RPMI7951 (cell line): ENCODE measurements around the gene SERTAD4. TPM values are rescaled to one million over a fixed set of nuclear protein-coding genes. Genes with fewer than 3 reads are reported as not detected.

Experiments
- DNase-seq: peaks from one replicate; pipeline ENCODE4 v3.0.0-alpha.2; 2012; ENCODE audit warnings: low read depth
- total RNA-seq: library from RNA; depleted of rRNA; stranded (reverse); fragments of >200 nt; shearing (Covaris generic); gene quantifications from 2 replicates; pipeline ENCODE4 v1.2.3, GENCODE V29; 2014

Gene SERTAD4
- total RNA-seq, 1 experiment from 2014 or later, result 19.8 TPM

- DNase-seq, result peak; percentile 44
These were observed 559 bp downstream of the SERTAD4 start for GRCh38 chr1:210233216-210233494.

GRCh38 chr1:210233495-210234328 lies 1.1 kb downstream of the SERTAD4 start:
- peak; percentile 85 for DNase-seq

- no peak for DNase-seq
These were observed 1.7 kb downstream of the SERTAD4 start for GRCh38 chr1:210234329-210234757.

GRCh38 chr1:210235363-210236053 lies 2.9 kb downstream of the SERTAD4 start:
- no peak for DNase-seq

- DNase-seq, result no peak
These were observed 3.8 kb downstream of the SERTAD4 start for GRCh38 chr1:210236386-210236839.

- no peak for DNase-seq
These were observed 4.3 kb downstream of the SERTAD4 start for GRCh38 chr1:210236840-210237409.

GRCh38 chr1:210237479-210237878 lies 4.9 kb downstream of the SERTAD4 start:
- DNase-seq, result no peak

- no peak for DNase-seq
These were observed 5.4 kb downstream of the SERTAD4 start for GRCh38 chr1:210237981-210238380.

GRCh38 chr1:210239349-210240111 lies 6.9 kb downstream of the SERTAD4 start:
- DNase-seq, result peak; percentile 77

GRCh38 chr1:210241121-210241520 lies 8.5 kb downstream of the SERTAD4 start:
- DNase-seq, result no peak

GRCh38 chr1:210244746-210245367 lies 12.3 kb downstream of the SERTAD4 start:
- peak; percentile 33 for DNase-seq

GRCh38 chr1:210246447-210246846 lies 13.9 kb downstream of the SERTAD4 start:
- no peak for DNase-seq

- DNase-seq, result peak; percentile 28
These were observed 15.7 kb downstream of the SERTAD4 start for GRCh38 chr1:210248341-210248740.

GRCh38 chr1:210250665-210250997 lies 18.0 kb downstream of the SERTAD4 start:
- peak; percentile 74 for DNase-seq

GRCh38 chr1:210250998-210251679 lies 18.5 kb downstream of the SERTAD4 start:
- DNase-seq, result peak; percentile 95

- DNase-seq, result no peak
These were observed 19.3 kb downstream of the SERTAD4 start for GRCh38 chr1:210251680-210252490.

GRCh38 chr1:210252621-210253051 lies 20.0 kb downstream of the SERTAD4 start:
- DNase-seq, result no peak

- no peak for DNase-seq
These were observed 21.7 kb downstream of the SERTAD4 start for GRCh38 chr1:210254298-210254697.

GRCh38 chr1:210257698-210258529 lies 25.3 kb downstream of the SERTAD4 start:
- DNase-seq, result peak; percentile 38
